Astrocyte of the hippocampus (primary cell): Measurements from ENCODE around the gene SLC13A3.

Experiments used
- DNase-seq: peaks from one replicate; pipeline ENCODE4 v3.0.0; 2011; ENCODE audit warnings: low read depth, low spot score

The SLC13A3 gene

GRCh38 chr20:46651091-46651962, at the start of gene SLC13A3:
TSS of gene SLC13A3 (minus strand) at chr20:46651459. CDS start at chr20:46651421, 38 bp downstream.
- peak; percentile 41 for DNase-seq

GRCh38 chr20:46701057-46701456, 49.8 kb upstream of the SLC13A3 start:
- DNase-seq: no peak

GRCh38 chr20:46700481-46700880, 49.2 kb upstream of the SLC13A3 start:
- no peak for DNase-seq

- DNase-seq: peak; percentile 37
Observed at GRCh38 chr20:46699651-46700359, 48.5 kb upstream of the SLC13A3 start.

GRCh38 chr20:46698788-46699187, 47.5 kb upstream of the SLC13A3 start:
- no peak for DNase-seq

GRCh38 chr20:46696791-46697279, 45.6 kb upstream of the SLC13A3 start:
- DNase-seq: no peak

GRCh38 chr20:46695892-46696291, 44.6 kb upstream of the SLC13A3 start:
- DNase-seq: peak; percentile 77

- DNase-seq: no peak
Observed at GRCh38 chr20:46694484-46694883, 43.2 kb upstream of the SLC13A3 start.

- DNase-seq: no peak
Observed at GRCh38 chr20:46691196-46691595, 39.9 kb upstream of the SLC13A3 start.

- DNase-seq: no peak
Observed at GRCh38 chr20:46690219-46691106, 39.2 kb upstream of the SLC13A3 start.

- no peak for DNase-seq
Observed at GRCh38 chr20:46689754-46690085, 38.5 kb upstream of the SLC13A3 start.

- peak; percentile 100 for DNase-seq
Observed at GRCh38 chr20:46689082-46689753, 38.0 kb upstream of the SLC13A3 start, which contains the start of gene TP53RK. TSS of gene TP53RK (minus strand) at chr20:46689444. CDS start at chr20:46689414, 30 bp downstream.

- peak; percentile 45 for DNase-seq
Observed at GRCh38 chr20:46688151-46689081, 37.2 kb upstream of the SLC13A3 start.

- peak; percentile 75 for DNase-seq
Observed at GRCh38 chr20:46683939-46684750, 32.9 kb upstream of the SLC13A3 start.

GRCh38 chr20:46683668-46683938, 32.3 kb upstream of the SLC13A3 start:
- no peak for DNase-seq

- DNase-seq: no peak
Observed at GRCh38 chr20:46683011-46683667, 31.9 kb upstream of the SLC13A3 start.

- DNase-seq: no peak
Observed at GRCh38 chr20:46682063-46682821, 31.0 kb upstream of the SLC13A3 start.
